Gastroesophageal sphincter (tissue), 4 donors: Measurements from ENCODE around the gene CRYL1. TPM values are rescaled to one million over a fixed set of nuclear protein-coding genes. Genes with fewer than 3 reads are reported as not detected.

Experiments used
- ATAC-seq: fragments of 150-250 bp; one replicate; pipeline ENCODE4 v1.9.1; 2016; ENCODE audit warnings: mild to moderate bottlenecking, moderate library complexity
- H3K27ac ChIP-seq, 4 donors: fragments of 200-600 bp; sonication (generic) in 3 of 4; 1 replicate in 3 of 4; 2 replicates in 1 of 4; pipeline ENCODE4 v1.5.1; 2016 to 2019
- H3K27me3 ChIP-seq: fragments of 200-600 bp; sonication (generic); one replicate; pipeline ENCODE4 v1.5.1; 2019
- H3K36me3 ChIP-seq, 2 donors: fragments of 200-600 bp; sonication (generic); one replicate each; pipeline ENCODE4 v1.5.1; 2019; ENCODE audit warnings: control low read depth in 1 of 2
- H3K4me1 ChIP-seq, 3 donors: fragments of 200-600 bp; sonication (generic); 1 replicate in 2 of 3; 2 replicates in 1 of 3; pipeline ENCODE4 v1.5.1; 2016 to 2019; ENCODE audit warnings: control low read depth in 2 of 3
- H3K4me3 ChIP-seq, 2 donors: fragments of 200-600 bp; sonication (generic); one replicate each; pipeline ENCODE4 v1.5.1; 2019; ENCODE audit warnings: mild to moderate bottlenecking in 1 of 2, moderate library complexity in 1 of 2
- H3K9me3 ChIP-seq, 3 donors: fragments of 200-600 bp; sonication (generic); one replicate each; pipeline ENCODE4 v1.5.1; 2017 to 2019; ENCODE audit warnings: control low read depth in 2 of 3
- EP300 ChIP-seq: sonication (generic); formaldehyde crosslinking; IDR thresholded peaks from one replicate; pipeline ENCODE4 v1.6.1; 2017; ENCODE audit warnings: antibody characterized with exemption, mild to moderate bottlenecking
- POLR2A ChIP-seq, 2 donors: fragments of 450-650 bp; IDR thresholded peaks; one replicate each; pipeline ENCODE4 v1.6.1; 2017; ENCODE audit warnings: antibody characterized with exemption in 2 of 2, mild to moderate bottlenecking in 2 of 2, moderate library complexity in 1 of 2
- POLR2AphosphoS5 ChIP-seq: sonication (generic); formaldehyde crosslinking; IDR thresholded peaks from one replicate; pipeline ENCODE4 v1.6.1; 2017; ENCODE audit warnings: antibody characterized with exemption
- WGBS, 2 donors: methylation state at CpG; one replicate each; pipeline ENCODE4 v1.1.5; 2018; ENCODE audit warnings: low coverage in 1 of 2; 5-methylcytosine and 5-hydroxymethylcytosine counted together
- total RNA-seq, 4 donors: library from RNA; depleted of rRNA; stranded (reverse); fragments of >200 nt; gene quantifications; one replicate each; pipeline ENCODE4 v1.1.0, GENCODE V29; 2016
- TF ChIP-seq, protein P1 (sequence below), 4 experiments: fragments of 200-600 bp in 2 of 4; fragments of 450-650 bp in 2 of 4; sonication (generic) in 1 of 4; IDR thresholded peaks; one replicate each; pipeline ENCODE4 v1.5.1; 2017 to 2019; ENCODE audit warnings: antibody characterized with exemption in 4 of 4, mild to moderate bottlenecking in 2 of 4, moderate library complexity in 2 of 4

The CRYL1 gene
- total RNA-seq, 4 donors from 2014 or later: 45.9 to 55.9 (median 47.0) TPM

DNA sequence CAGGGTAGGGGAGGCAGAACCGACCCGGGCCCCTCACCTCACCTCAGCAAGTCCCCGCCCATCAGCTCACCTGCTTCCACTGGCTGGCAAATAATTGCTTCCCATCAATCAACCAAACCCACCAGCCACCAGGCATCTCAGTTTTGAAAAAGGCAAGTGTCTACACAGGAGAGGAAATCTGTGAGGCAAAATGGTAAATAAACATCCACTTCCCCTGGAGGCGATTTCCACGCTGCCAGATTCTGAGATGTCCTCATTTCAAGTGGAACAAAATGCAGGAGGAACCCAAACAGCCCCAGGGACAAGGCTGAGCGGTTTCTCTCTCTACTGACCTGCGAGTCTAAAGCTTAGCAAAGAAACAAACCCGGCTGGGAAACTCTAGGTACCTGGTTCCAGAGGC lies 117.5 kb downstream of the CRYL1 start:
- ATAC-seq: no peak
- WGBS, 2 donors: 92% methylated on average over 4 of the region's 8 CpGs; no CpG with 5 or more reads in 1 of the 2 donors
- no peaks in the 10 kb centered on the region for H3K27me3 ChIP-seq
- no peaks in the 10 kb centered on the region for H3K4me1 ChIP-seq
- H3K4me3 ChIP-seq: no peak overlapping the region
- H3K36me3 ChIP-seq: peaks cover 0 to 51% of the 10 kb centered on the region in 2 donors
- TF ChIP-seq POLR2A (IDR thresholded peaks at IDR 0.05): no peak
- TF ChIP-seq, protein P1, sequence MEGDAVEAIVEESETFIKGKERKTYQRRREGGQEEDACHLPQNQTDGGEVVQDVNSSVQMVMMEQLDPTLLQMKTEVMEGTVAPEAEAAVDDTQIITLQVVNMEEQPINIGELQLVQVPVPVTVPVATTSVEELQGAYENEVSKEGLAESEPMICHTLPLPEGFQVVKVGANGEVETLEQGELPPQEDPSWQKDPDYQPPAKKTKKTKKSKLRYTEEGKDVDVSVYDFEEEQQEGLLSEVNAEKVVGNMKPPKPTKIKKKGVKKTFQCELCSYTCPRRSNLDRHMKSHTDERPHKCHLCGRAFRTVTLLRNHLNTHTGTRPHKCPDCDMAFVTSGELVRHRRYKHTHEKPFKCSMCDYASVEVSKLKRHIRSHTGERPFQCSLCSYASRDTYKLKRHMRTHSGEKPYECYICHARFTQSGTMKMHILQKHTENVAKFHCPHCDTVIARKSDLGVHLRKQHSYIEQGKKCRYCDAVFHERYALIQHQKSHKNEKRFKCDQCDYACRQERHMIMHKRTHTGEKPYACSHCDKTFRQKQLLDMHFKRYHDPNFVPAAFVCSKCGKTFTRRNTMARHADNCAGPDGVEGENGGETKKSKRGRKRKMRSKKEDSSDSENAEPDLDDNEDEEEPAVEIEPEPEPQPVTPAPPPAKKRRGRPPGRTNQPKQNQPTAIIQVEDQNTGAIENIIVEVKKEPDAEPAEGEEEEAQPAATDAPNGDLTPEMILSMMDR (IDR thresholded peaks at IDR 0.05): no peak
- TF ChIP-seq EP300: no peak
- H3K9me3 ChIP-seq: no peaks in the 10 kb centered on the region
- no peak overlapping the region for H3K27ac ChIP-seq

DNA sequence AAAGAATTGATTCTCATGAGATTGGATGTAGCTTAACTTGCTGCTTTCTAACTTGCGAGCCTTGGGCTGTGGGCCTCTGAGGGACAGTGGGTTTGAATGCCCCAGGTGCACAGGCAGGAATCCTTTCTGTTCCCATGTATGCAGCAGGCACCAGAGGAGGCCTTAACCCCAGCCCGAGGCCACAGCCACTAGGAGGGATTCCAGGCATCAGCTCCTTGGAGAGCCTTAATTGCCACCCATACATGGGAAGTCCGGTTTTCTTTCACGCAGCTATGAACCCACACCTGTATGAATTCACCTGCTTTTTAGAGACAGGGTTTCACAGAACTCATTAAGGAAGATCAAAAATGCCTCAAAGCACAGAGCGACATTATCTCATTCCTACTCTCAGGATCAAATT lies 117.9 kb downstream of the CRYL1 start:
- no peak for TF ChIP-seq EP300
- no peak for TF ChIP-seq POLR2A (IDR thresholded peaks at IDR 0.05)
- TF ChIP-seq, protein P1 (IDR thresholded peaks at IDR 0.05): no peak
- TF ChIP-seq POLR2AphosphoS5: no peak
- WGBS, 2 donors: 95 to 100% methylated on average over 2 to 3 of the region's 5 CpGs
- H3K27ac ChIP-seq: no peak overlapping the region
- H3K4me3 ChIP-seq: no peak overlapping the region
- no peaks in the 10 kb centered on the region for H3K9me3 ChIP-seq
- no peaks in the 10 kb centered on the region for H3K4me1 ChIP-seq
- peaks cover 0 to 52% of the 10 kb centered on the region in 2 donors for H3K36me3 ChIP-seq
- no peak for ATAC-seq
- no peaks in the 10 kb centered on the region for H3K27me3 ChIP-seq

DNA sequence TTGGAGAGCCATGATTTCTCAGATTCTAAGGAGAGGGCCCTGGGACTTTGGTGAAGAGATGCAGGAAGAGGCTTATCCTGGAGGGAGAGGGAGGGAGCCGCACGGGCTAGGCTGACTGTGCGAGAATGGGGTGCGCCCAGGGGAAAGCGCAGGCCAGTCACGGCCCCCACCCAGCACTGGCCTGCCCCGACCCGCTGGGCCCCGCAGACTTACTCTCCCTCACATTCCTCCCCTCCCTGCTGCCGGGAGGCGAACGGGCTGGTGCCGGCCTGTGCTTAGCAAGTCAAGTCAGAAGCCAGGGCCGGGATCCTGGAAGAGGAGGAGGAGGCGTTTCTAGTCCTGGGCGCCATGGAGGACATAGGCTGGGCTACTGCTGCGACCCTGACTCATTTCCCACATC lies 120.0 kb downstream of the CRYL1 start:
- peaks cover 0 to 62% of the 10 kb centered on the region in 2 donors for H3K36me3 ChIP-seq
- no peaks in the 10 kb centered on the region for H3K9me3 ChIP-seq
- H3K4me1 ChIP-seq: no peaks in the 10 kb centered on the region
- no peak overlapping the region for H3K4me3 ChIP-seq
- TF ChIP-seq, protein P1 (IDR thresholded peaks at IDR 0.05): no peak
- TF ChIP-seq EP300 (no peak), POLR2A (IDR thresholded peaks at IDR 0.05) (no peak), POLR2AphosphoS5 (no peak)
- no peaks in the 10 kb centered on the region for H3K27me3 ChIP-seq
- no peak for ATAC-seq
- no peak overlapping the region for H3K27ac ChIP-seq
- WGBS, 2 donors: 78% methylated on average over 3 of the region's 17 CpGs; no CpG with 5 or more reads in 1 of the 2 donors

DNA sequence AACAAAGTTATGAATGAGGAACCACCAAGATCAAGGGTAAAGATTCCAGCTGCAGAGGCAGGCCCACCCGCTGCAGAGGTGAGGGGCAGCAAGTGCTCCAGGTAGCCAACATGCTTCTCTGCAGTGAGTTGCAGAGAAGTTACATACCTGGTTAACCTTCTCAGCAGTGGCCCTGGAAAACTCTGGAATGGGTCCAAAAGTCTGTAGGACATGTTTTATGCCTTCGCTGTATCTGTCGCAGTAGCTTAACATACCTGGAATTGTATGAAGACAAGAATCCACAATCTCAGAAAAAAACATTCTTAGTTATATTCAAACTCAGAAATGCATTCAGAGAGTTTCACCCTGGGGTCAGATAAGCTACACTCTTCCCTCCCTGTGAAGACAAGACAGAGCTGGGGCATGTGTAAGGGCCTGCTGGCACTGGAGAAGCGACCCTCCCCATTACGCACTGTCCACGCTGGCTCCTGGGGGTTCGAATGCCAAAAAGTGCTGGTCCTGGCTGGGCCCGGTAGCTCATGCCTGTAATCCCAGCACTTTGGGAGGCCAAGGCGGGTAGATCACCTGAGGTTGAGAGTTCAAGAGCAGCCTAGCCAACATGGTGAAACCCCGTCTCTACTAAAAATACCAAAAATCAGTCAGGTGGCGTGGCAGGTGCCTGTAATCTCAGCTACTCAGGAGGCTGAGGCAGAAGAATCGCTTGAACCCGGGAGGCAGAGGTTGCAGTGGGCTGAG lies 121.0 kb downstream of the CRYL1 start:
- Histone ChIP-seq H3K27ac (no peak overlapping the region), H3K27me3 (no peaks in the 10 kb centered on the region), H3K4me3 (no peak overlapping the region), H3K36me3 (peaks cover 0 to 62% of the 10 kb centered on the region in 2 donors), H3K9me3 (no peaks in the 10 kb centered on the region), H3K4me1 (no peaks in the 10 kb centered on the region)
- no peak for TF ChIP-seq POLR2AphosphoS5
- no peak for ATAC-seq
- 88 to 93% methylated on average over 3 to 5 of the region's 13 CpGs for WGBS, 2 donors

DNA sequence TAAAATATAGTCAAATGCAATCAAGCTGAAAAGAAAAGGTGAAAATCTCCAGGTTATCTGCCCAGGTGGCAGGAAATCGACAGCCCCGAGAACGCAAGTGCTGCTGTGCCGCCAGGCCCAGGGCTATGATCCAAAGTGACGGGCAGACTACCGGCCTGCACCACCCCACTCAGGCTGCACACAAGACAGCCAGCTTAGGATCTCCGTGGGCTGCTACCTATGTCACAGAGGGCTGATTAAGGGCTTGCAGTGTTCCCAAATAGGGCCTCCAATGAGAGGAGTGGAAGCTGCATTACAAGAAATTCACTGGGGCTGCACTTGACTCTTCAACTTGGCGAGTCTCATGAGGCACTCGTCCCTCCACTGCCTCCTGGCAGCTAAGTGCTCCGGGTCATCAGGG lies 121.8 kb downstream of the CRYL1 start:
- no peak overlapping the region for H3K27ac ChIP-seq
- peaks cover 0 to 62% of the 10 kb centered on the region in 2 donors for H3K36me3 ChIP-seq
- no peaks in the 10 kb centered on the region for H3K9me3 ChIP-seq
- 82 to 89% methylated on average over 2 to 10 of the region's 10 CpGs for WGBS, 2 donors
- H3K4me3 ChIP-seq: no peak overlapping the region
- H3K4me1 ChIP-seq: no peaks in the 10 kb centered on the region
- H3K27me3 ChIP-seq: no peaks in the 10 kb centered on the region
- TF ChIP-seq, protein P1 (IDR thresholded peaks at IDR 0.05): no peak
- TF ChIP-seq POLR2A (IDR thresholded peaks at IDR 0.05): no peak
- no peak for ATAC-seq
